ENCODE results near the gene FANCC. TPM values are rescaled to one million over a fixed set of nuclear protein-coding genes. Genes with fewer than 3 reads are reported as not detected.

The FANCC gene
- total RNA-seq, 1 donor, result 5.4 TPM

- H3K4me2 ChIP-seq (ENCODE audit: insufficient read depth, low read length), result peak overlapping the region; percentile 77
- no peak overlapping the region for H3K4me3 ChIP-seq (ENCODE audit: insufficient read depth, low read length)
Observed at GRCh38 chr9:95053611-95054570, 263.6 kb downstream of the FANCC start.

GRCh38 chr9:95049761-95050160 lies 267.7 kb downstream of the FANCC start:
- Histone ChIP-seq H3K9me3 (ENCODE audit: low read depth, low read length) (no peaks in the 10 kb centered on the region), H3K27me3 (ENCODE audit: insufficient read depth, low read length) (no peaks in the 10 kb centered on the region), H3K4me3 (ENCODE audit: insufficient read depth, low read length) (peak overlapping the region; percentile 75), H2AFZ (ENCODE audit: low read length) (no peak overlapping the region), H3K4me2 (ENCODE audit: insufficient read depth, low read length) (peak overlapping the region; percentile 84), H3K79me2 (ENCODE audit: insufficient read depth, low read length) (peaks cover 97% of the 10 kb centered on the region), H3K36me3 (ENCODE audit: insufficient read depth, low read length) (peaks cover 2% of the 10 kb centered on the region), H3K27ac (ENCODE audit: low read depth, low read length) (peak overlapping the region; percentile 82), H3K4me1 (ENCODE audit: insufficient read depth, low read length) (peaks cover 33% of the 10 kb centered on the region), H4K20me1 (ENCODE audit: insufficient read depth, low read length) (peaks cover 50% of the 10 kb centered on the region)
- TF ChIP-seq CTCF (IDR thresholded peaks at IDR 0.05; ENCODE audit: extremely low read depth, low read depth, low read length), result no peak
- no peak for DNase-seq (ENCODE audit: insufficient read length, low spot score, missing footprints)

More at GRCh38 chr9:95053611-95054570, 263.6 kb downstream of the FANCC start:
- peak overlapping the region; percentile 94 for H3K27ac ChIP-seq (ENCODE audit: low read depth, low read length)
- DNase-seq (ENCODE audit: insufficient read length, low spot score, missing footprints), result no peak
- H3K27me3 ChIP-seq (ENCODE audit: insufficient read depth, low read length), result no peaks in the 10 kb centered on the region
- peaks cover 18% of the 10 kb centered on the region for H3K36me3 ChIP-seq (ENCODE audit: insufficient read depth, low read length)
- H2AFZ ChIP-seq (ENCODE audit: low read length), result no peak overlapping the region
- TF ChIP-seq CTCF (IDR thresholded peaks at IDR 0.05; ENCODE audit: extremely low read depth, low read depth, low read length), result no peak
- H3K79me2 ChIP-seq (ENCODE audit: insufficient read depth, low read length), result peaks cover 98% of the 10 kb centered on the region
- H3K4me1 ChIP-seq (ENCODE audit: insufficient read depth, low read length), result peaks cover 68% of the 10 kb centered on the region
- H3K9me3 ChIP-seq (ENCODE audit: low read depth, low read length), result no peaks in the 10 kb centered on the region
- peaks cover 56% of the 10 kb centered on the region for H4K20me1 ChIP-seq (ENCODE audit: insufficient read depth, low read length)

Small RNA genes within 50 kb of the gene (small RNA-seq; reads per million reads assigned to genes)
- gene MIR23B, result 30,891 reads per million, percentile 100 among the genes with 10 or more reads in this experiment
- gene MIR27B, result 29,969 reads per million, percentile 100 among the genes with 10 or more reads in this experiment
- not detected for gene MIR3074
- not detected for gene MIR6081
- gene RNA5SP288, result 1.3 reads per million, percentile 42 among the genes with 10 or more reads in this experiment

Other genes starting within 250 kb of the FANCC start
- 3.3 and 7.7 TPM in 2 replicates for gene PTCH1, start 199.3 kb upstream of the FANCC start, total RNA-seq

Measured in osteoblast (primary cell).